Heart right ventricle (tissue), 16 donors: ENCODE measurements around the gene PLEKHB2. TPM values are rescaled to one million over a fixed set of nuclear protein-coding genes. Genes with fewer than 3 reads are reported as not detected.

Source experiments
- ATAC-seq, 8 donors: fragments of 200-7000 bp; cut with Tn5 transposase; one replicate each; pipeline ENCODE4 v1.9.1; 2020; ENCODE audit warnings: mild to moderate bottlenecking in 8 of 8, moderate library complexity in 8 of 8, moderate number of reproducible peaks in 1 of 8
- DNase-seq, 2 donors: peaks; one replicate each; pipeline ENCODE4 v3.0.0-alpha.2; 2020
- H3K27ac ChIP-seq, 10 donors: fragments of 200-600 bp; sonication (generic) in 2 of 10; one replicate each; pipeline versions ENCODE4 v1.5.0 to v1.8.0; 2020 to 2022; ENCODE audit warnings: mild to moderate bottlenecking in 3 of 10
- H3K27me3 ChIP-seq, 7 donors: fragments of 200-600 bp; one replicate each; pipeline ENCODE4 v1.8.0; 2021 to 2022; ENCODE audit warnings: mild to moderate bottlenecking in 2 of 7
- H3K36me3 ChIP-seq, 9 donors: fragments of 200-600 bp; sonication (generic) in 1 of 9; one replicate each; pipeline versions ENCODE4 v1.5.0 to v1.8.0; 2020 to 2022; ENCODE audit warnings: mild to moderate bottlenecking in 2 of 9
- H3K4me1 ChIP-seq, 9 donors: fragments of 200-600 bp; sonication (generic) in 1 of 9; one replicate each; pipeline versions ENCODE4 v1.5.0 to v1.8.0; 2020 to 2022; ENCODE audit warnings: mild to moderate bottlenecking in 4 of 9
- H3K4me3 ChIP-seq, 10 donors: fragments of 200-600 bp; sonication (generic) in 2 of 10; one replicate each; pipeline versions ENCODE4 v1.5.0 to v1.8.0; 2020 to 2022; ENCODE audit warnings: mild to moderate bottlenecking in 7 of 10, moderate library complexity in 2 of 10
- H3K9me3 ChIP-seq, 11 donors: fragments of 200-600 bp in 10 of 11; sonication (generic) in 2 of 11; one replicate each; pipeline versions ENCODE4 v1.5.0 to v1.8.0; 2013 to 2022; ENCODE audit warnings: mild to moderate bottlenecking in 2 of 11, control low read depth in 1 of 11, moderate library complexity in 1 of 11
- WGBS, 2 donors: extraction: QIAGEN DNeasy Blood & Tissue Kit; methylation state at CpG; one replicate each; pipeline ENCODE4 v1.1.7; 2013; ENCODE audit warnings: inconsistent platforms in 1 of 2; 5-methylcytosine and 5-hydroxymethylcytosine counted together
- intact Hi-C, 10 donors: fragments of 100-400 bp; cut with DNase I; formaldehyde crosslinking; loops; one replicate each; pipeline versions ENCODE4 v1.11.1 to v1.14.2; 2022
- polyA plus RNA-seq, 2 donors: library from polyadenylated mRNA; stranded (reverse); fragments of 200-250 nt; gene quantifications; one replicate each; pipeline ENCODE4 v1.2.3, GENCODE V29; 2013
- total RNA-seq, 10 donors: library from RNA; stranded (reverse); fragmentation: NEBNext Ultra II Directional in 3 of 10; extraction: Animal tissue kit (Norgen Biotek cat#: 25700) in 3 of 10; gene quantifications; one replicate each; pipeline versions ENCODE4 v1.2.1 to v1.2.4, GENCODE V29; 2021 to 2023
- TF ChIP-seq, protein P1 (sequence below), 9 donors: fragments of 200-600 bp; sonication (generic) in 2 of 9; IDR thresholded peaks; one replicate each; pipeline versions ENCODE4 v1.5.0 to v1.8.0; 2021 to 2022; ENCODE audit warnings: antibody characterized with exemption in 9 of 9, mild to moderate bottlenecking in 5 of 9, moderate library complexity in 1 of 9
- donor health status: Arrhythmogenic right ventricular cardiomyopathy.
- donor health status: ischemic (EF 13 %, LVEDD 7.1; RV severe dilation, severe dysfunction).
- donor health status: healthy with polysubstance abuse.
- donor health status: DM: no; HTN: yes; CAD: no.
- donor health status: DM: no; HTN: no; CAD: no.
- donor health status: ischemic (EF 25% LVEDD 6.9; RV normal size, moderate dysfunction).
- donor health status: ischemic (EF 25% LVEDD 5.7; RV mildly dilated, moderate dysfunction).
- donor health status: healthy.
- donor health status: DM: yes; HTN: yes; CAD: no.
- donor health status: Ischemic cardiomyopathy.
- donor health status: ischemic (EF 35%, LVEDD 5.7; RV mildly dilated, moderate dysfunction).
- donor health status: nonischemic (EF 11% LVEDD 7.7; RV severe dilation, severe dysfunction).
- donor health status: DM: yes; HTN: yes; CAD: no.
- donor health status: PGD.
- donor health status: ischemic (EF 29% LVEDD 5.4; RV normal size, mild dysfunction).
- donor health status: nonischemic (EF 23%, LVEDD 6.1; RV moderate dilation, normal function).

Gene PLEKHB2
- total and polyA plus RNA-seq, 12 donors: 8.7 to 50.4 (median 33.1) TPM

DNA sequence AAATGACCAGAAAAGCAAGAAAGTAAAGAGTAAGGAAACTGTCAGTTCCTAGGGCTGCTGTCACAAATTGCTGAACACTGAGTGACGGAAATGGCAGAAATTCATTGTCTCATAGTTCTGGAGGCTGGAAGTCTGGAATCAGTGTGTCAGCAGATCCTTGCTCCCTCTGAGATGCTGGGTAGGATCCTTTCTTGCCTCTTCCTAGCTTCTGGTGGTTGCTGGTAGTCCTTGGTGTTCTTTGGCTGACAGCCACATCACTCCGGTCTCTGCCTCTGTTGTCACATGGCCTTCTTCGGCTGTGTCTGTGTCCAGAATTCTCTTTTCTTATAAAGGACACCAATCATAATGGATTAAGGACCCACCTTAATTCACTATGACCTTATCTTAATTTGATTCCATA, 21.9 kb downstream of the PLEKHB2 start:
- intact Hi-C loops: no loop called here
- ATAC-seq (no peak), DNase-seq (no peak)
- Histone ChIP-seq H3K36me3 (peaks cover 0 to 91% (median 47%) of the 10 kb centered on the region in 9 donors), H3K27ac (no peak overlapping the region), H3K4me1 (no peaks in the 10 kb centered on the region), H3K4me3 (no peak overlapping the region), H3K9me3 (peaks cover 0 to 5% (median 0%) of the 10 kb centered on the region in 11 donors), H3K27me3 (no peaks in the 10 kb centered on the region)
- whole genome bisulfite sequencing, 2 donors: 79 to 87% methylated on average over 3 of the region's 3 CpGs
- TF ChIP-seq, protein P1, sequence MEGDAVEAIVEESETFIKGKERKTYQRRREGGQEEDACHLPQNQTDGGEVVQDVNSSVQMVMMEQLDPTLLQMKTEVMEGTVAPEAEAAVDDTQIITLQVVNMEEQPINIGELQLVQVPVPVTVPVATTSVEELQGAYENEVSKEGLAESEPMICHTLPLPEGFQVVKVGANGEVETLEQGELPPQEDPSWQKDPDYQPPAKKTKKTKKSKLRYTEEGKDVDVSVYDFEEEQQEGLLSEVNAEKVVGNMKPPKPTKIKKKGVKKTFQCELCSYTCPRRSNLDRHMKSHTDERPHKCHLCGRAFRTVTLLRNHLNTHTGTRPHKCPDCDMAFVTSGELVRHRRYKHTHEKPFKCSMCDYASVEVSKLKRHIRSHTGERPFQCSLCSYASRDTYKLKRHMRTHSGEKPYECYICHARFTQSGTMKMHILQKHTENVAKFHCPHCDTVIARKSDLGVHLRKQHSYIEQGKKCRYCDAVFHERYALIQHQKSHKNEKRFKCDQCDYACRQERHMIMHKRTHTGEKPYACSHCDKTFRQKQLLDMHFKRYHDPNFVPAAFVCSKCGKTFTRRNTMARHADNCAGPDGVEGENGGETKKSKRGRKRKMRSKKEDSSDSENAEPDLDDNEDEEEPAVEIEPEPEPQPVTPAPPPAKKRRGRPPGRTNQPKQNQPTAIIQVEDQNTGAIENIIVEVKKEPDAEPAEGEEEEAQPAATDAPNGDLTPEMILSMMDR (IDR thresholded peaks at IDR 0.05): no peak

DNA sequence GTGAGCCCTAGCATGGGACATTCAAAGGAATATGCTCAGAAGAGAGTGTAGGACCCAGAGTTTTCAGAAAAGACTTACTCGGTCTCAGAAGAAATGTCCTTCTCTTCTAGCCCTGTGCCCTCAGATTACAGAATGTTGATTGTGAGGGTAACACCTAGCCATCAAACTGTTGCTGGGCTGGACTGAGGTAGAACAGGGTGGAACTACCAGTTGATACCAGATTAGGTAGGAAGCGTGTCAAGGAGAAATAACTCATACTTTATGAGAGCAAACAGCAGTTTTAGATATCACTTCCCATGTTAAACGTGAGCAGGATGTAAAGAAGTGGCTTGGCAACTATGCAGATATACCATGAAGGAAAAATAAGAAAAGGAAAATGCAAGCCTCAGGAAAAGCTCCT, 22.8 kb downstream of the PLEKHB2 start:
- WGBS, 2 donors: 88 to 93% methylated on average over 3 of the region's 3 CpGs
- no peak for ATAC-seq
- TF ChIP-seq, protein P1 (IDR thresholded peaks at IDR 0.05): no peak
- DNase-seq: no peak
- Histone ChIP-seq H3K36me3 (peaks cover 0 to 91% (median 47%) of the 10 kb centered on the region in 9 donors), H3K9me3 (peaks cover 0 to 5% (median 0%) of the 10 kb centered on the region in 11 donors), H3K4me1 (no peaks in the 10 kb centered on the region), H3K27me3 (no peaks in the 10 kb centered on the region), H3K27ac (no peak overlapping the region), H3K4me3 (no peak overlapping the region)
- intact Hi-C loops: no loop called here

DNA sequence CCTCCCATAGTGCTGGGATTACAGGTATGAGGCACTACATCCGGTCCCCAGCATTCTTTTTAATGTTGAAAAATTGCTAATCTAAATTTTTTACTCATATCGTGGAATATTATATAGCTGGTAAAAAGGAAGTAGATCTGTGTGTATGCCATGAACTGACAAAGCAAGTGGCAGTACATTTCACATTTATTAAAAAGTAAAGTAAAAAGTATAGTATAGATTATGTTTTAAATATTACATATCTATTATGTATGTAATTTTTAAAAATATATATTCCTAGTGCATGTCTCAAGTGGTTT, 25.1 kb downstream of the PLEKHB2 start:
- TF ChIP-seq, protein P1 (IDR thresholded peaks at IDR 0.05): no peak
- Histone ChIP-seq H3K4me1 (no peaks in the 10 kb centered on the region), H3K4me3 (no peak overlapping the region), H3K27me3 (no peaks in the 10 kb centered on the region), H3K9me3 (peaks cover 0 to 5% (median 0%) of the 10 kb centered on the region in 11 donors), H3K36me3 (peaks cover 0 to 100% (median 47%) of the 10 kb centered on the region in 9 donors), H3K27ac (no peak overlapping the region)
- ATAC-seq (no peak), DNase-seq (no peak)
- intact Hi-C loops: loop anchor here in 1 of 10 donors (10.0 kb wide), 1 partner anchor 85 kb away; no protein-coding TSS in a partner anchor
- 97 to 100% methylated on average over 2 of the region's 2 CpGs for WGBS, 2 donors

DNA sequence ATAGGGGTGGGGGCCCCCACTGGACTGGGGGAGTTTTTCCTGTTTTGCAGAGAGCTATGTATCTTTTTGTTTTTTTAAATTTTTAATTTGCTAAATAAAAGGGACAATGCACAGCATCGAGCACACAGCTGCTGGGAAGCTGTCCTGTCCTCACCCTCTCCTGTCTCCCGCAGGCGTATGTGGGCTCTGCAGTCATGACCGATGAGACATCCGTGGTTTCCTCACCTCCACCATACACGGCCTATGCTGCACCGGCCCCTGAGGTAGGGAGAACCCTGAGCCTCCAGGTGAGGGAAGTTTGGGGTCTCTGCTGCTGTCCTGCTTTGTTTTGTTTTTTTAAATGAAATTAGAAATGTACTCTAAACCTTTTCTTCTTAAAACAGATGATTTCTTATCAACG, 27.6 kb downstream of the PLEKHB2 start:
- DNase-seq (no peak), ATAC-seq (no peak)
- TF ChIP-seq, protein P1 (IDR thresholded peaks at IDR 0.05): no peak
- 90 to 91% methylated on average over 8 of the region's 8 CpGs for WGBS, 2 donors
- H3K27ac ChIP-seq: no peak overlapping the region
- peaks cover 0 to 99% (median 28%) of the 10 kb centered on the region in 9 donors for H3K36me3 ChIP-seq
- intact Hi-C loops: loop anchor here in 1 of 10 donors (10.0 kb wide), 1 partner anchor 88 kb away; no protein-coding TSS in a partner anchor
- H3K9me3 ChIP-seq: peaks cover 0 to 5% (median 0%) of the 10 kb centered on the region in 11 donors
- no peaks in the 10 kb centered on the region for H3K4me1 ChIP-seq
- H3K27me3 ChIP-seq: no peaks in the 10 kb centered on the region
- no peak overlapping the region for H3K4me3 ChIP-seq
